Upper lobe of right lung (tissue), 1 donor: ENCODE data around the gene DBF4B. TPM values are rescaled to one million over a fixed set of nuclear protein-coding genes. Genes with fewer than 3 reads are reported as not detected.

Source experiments
- ATAC-seq: fragments of 200-7000 bp; cut with Tn5 transposase; one replicate; pipeline ENCODE4 v1.9.1; 2020; ENCODE audit warnings: mild to moderate bottlenecking, moderate library complexity
- DNase-seq: peaks from one replicate; pipeline ENCODE4 v3.0.0-alpha.2; 2020
- H3K27ac ChIP-seq: fragments of 200-600 bp; one replicate; pipeline ENCODE4 v1.8.0; 2022
- H3K27me3 ChIP-seq: fragments of 200-600 bp; one replicate; pipeline ENCODE4 v1.8.0; 2022; ENCODE audit warnings: mild to moderate bottlenecking
- H3K36me3 ChIP-seq: fragments of 200-600 bp; one replicate; pipeline ENCODE4 v1.8.0; 2022
- H3K4me1 ChIP-seq: fragments of 200-600 bp; one replicate; pipeline ENCODE4 v1.8.0; 2022
- H3K4me3 ChIP-seq: fragments of 200-600 bp; one replicate; pipeline ENCODE4 v1.8.0; 2022; ENCODE audit warnings: mild to moderate bottlenecking
- H3K9me3 ChIP-seq: fragments of 200-600 bp; one replicate; pipeline ENCODE4 v1.8.0; 2022
- CTCF ChIP-seq: fragments of 200-600 bp; IDR thresholded peaks from one replicate; pipeline ENCODE4 v1.8.0; 2022; ENCODE audit warnings: antibody characterized with exemption
- intact Hi-C: fragments of 100-400 bp; cut with DNase I; formaldehyde crosslinking; loops from one replicate; pipeline ENCODE4 v1.11.0; 2022
- total RNA-seq: library from RNA; stranded (reverse); fragmentation: NEBNext Ultra II Directional; extraction: Animal tissue kit (Norgen Biotek cat#: 25700); gene quantifications from one replicate; pipeline ENCODE4 v1.2.1, GENCODE V29; 2021
- donor health status: DM: no; HTN: yes; CAD: no; lungs with severe emphysema.

Gene DBF4B
- total RNA-seq, 1 donor from 2014 or later, result 4.5 TPM

GRCh38 chr17:44796731-44797130 lies 88.3 kb downstream of the DBF4B start:
- Histone ChIP-seq H3K36me3 (no peaks in the 10 kb centered on the region), H3K27me3 (no peaks in the 10 kb centered on the region), H3K9me3 (no peaks in the 10 kb centered on the region), H3K4me1 (peaks cover 7% of the 10 kb centered on the region), H3K27ac (no peak overlapping the region), H3K4me3 (no peak overlapping the region)
- no peak for ATAC-seq
- intact Hi-C loops, result no loop called here
- no peak for DNase-seq
- TF ChIP-seq CTCF, result no peak

GRCh38 chr17:44797802-44798201 lies 89.3 kb downstream of the DBF4B start:
- no peaks in the 10 kb centered on the region for H3K27me3 ChIP-seq
- peaks cover 7% of the 10 kb centered on the region for H3K4me1 ChIP-seq
- no peaks in the 10 kb centered on the region for H3K36me3 ChIP-seq
- no peak overlapping the region for H3K27ac ChIP-seq
- intact Hi-C loops, result no loop called here
- no peak for DNase-seq
- no peak overlapping the region for H3K4me3 ChIP-seq
- no peaks in the 10 kb centered on the region for H3K9me3 ChIP-seq
- no peak for TF ChIP-seq CTCF
- no peak for ATAC-seq

GRCh38 chr17:44798356-44798755 lies 89.9 kb downstream of the DBF4B start:
- H3K9me3 ChIP-seq, result no peaks in the 10 kb centered on the region
- H3K27me3 ChIP-seq, result no peaks in the 10 kb centered on the region
- H3K4me3 ChIP-seq, result no peak overlapping the region
- H3K27ac ChIP-seq, result no peak overlapping the region
- H3K4me1 ChIP-seq, result peaks cover 7% of the 10 kb centered on the region
- no peak for TF ChIP-seq CTCF
- ATAC-seq (no peak), DNase-seq (no peak)
- no peaks in the 10 kb centered on the region for H3K36me3 ChIP-seq
- intact Hi-C loops, result no loop called here

Other genes starting within 250 kb of the DBF4B start
- gene GPATCH8, start 205.3 kb upstream of the DBF4B start, total RNA-seq, result 40.7 TPM
- gene FZD2, start 151.2 kb upstream of the DBF4B start, total RNA-seq, result 8.7 TPM
- not detected for gene MEIOC, start 52.2 kb upstream of the DBF4B start, total RNA-seq
- gene CCDC43, start 18.9 kb upstream of the DBF4B start, total RNA-seq, result 18.8 TPM
- gene ADAM11, start 50.3 kb downstream of the DBF4B start, total RNA-seq, result 0.43 TPM
- gene GJC1, start 121.6 kb downstream of the DBF4B start, total RNA-seq, result 22.8 TPM
- gene HIGD1B, start 139.2 kb downstream of the DBF4B start, total RNA-seq, result 36.4 TPM
- 74.4 TPM for gene EFTUD2, start 190.8 kb downstream of the DBF4B start, total RNA-seq
- not detected for gene GFAP, start 206.8 kb downstream of the DBF4B start, total RNA-seq
- gene KIF18B, start 239.1 kb downstream of the DBF4B start, total RNA-seq, result 0.32 TPM